Subcutaneous adipose tissue (tissue), 4 donors: ENCODE measurements around the gene ARPC1A. TPM values are rescaled to one million over a fixed set of nuclear protein-coding genes. Genes with fewer than 3 reads are reported as not detected.

Experiments used
- CTCF ChIP-seq: fragments of 450-650 bp; IDR thresholded peaks from one replicate; pipeline ENCODE4 v1.5.1; 2016; ENCODE audit warnings: low read depth, mild to moderate bottlenecking, control low read depth, antibody characterized with exemption, moderate library complexity
- total RNA-seq, 4 donors: library from RNA; depleted of rRNA; stranded (reverse); fragments of >200 nt; gene quantifications; one replicate each; pipeline ENCODE4 v1.1.0, GENCODE V29; 2016

Gene ARPC1A
- total RNA-seq, 4 donors from 2014 or later = 87.2 to 152 (median 113) TPM

- TF ChIP-seq CTCF = no peak
These were observed 82.9 kb downstream of the ARPC1A start, which contains the start of the genes BUD31 and PDAP1 for GRCh38 chr7:99408379-99409191. TSS of gene BUD31 (plus strand) at chr7:99408969. CDS start at chr7:99411093, 2,124 bp downstream. TSS of gene PDAP1 (minus strand) at chr7:99408597. CDS start at chr7:99408548, 49 bp downstream.

- TF ChIP-seq CTCF = no peak
These were observed 83.5 kb downstream of the ARPC1A start for GRCh38 chr7:99409192-99409572.

- TF ChIP-seq CTCF = no peak
These were observed 84.1 kb downstream of the ARPC1A start for GRCh38 chr7:99409806-99410205.

GRCh38 chr7:99410635-99411034, 84.9 kb downstream of the ARPC1A start:
- no peak for TF ChIP-seq CTCF

Other genes starting within 250 kb of the ARPC1A start
- gene SMURF1, start 181.8 kb upstream of the ARPC1A start, total RNA-seq = 10 to 100 TPM; 24.0 to 49.4 (median 25.2) TPM
- gene KPNA7, start 117.8 kb upstream of the ARPC1A start, total RNA-seq = not detected
- gene MYH16, start 53.1 kb upstream of the ARPC1A start, total RNA-seq = not detected
- 100 to 1,000 TPM; 133 to 364 (median 178) TPM for gene ARPC1B, start 48.8 kb downstream of the ARPC1A start, total RNA-seq
- 10 to 100 TPM; 34.6 to 88.5 (median 62.6) TPM for gene PDAP1, start 82.7 kb downstream of the ARPC1A start, total RNA-seq
- 10 to 100 TPM; 55.5 to 89.0 (median 66.0) TPM for gene BUD31, start 83.1 kb downstream of the ARPC1A start, total RNA-seq
- gene PTCD1, start 112.9 kb downstream of the ARPC1A start, total RNA-seq = 10 to 100 TPM in 1 of 4 donors, 1 to 10 TPM in 3; 3.7 to 11.9 (median 5.3) TPM
- 10 to 100 TPM; 23.2 to 60.7 (median 26.6) TPM for gene CPSF4, start 113.0 kb downstream of the ARPC1A start, total RNA-seq
- 100 to 1,000 TPM; 546 to 724 (median 624) TPM for gene ATP5MF, start 140.3 kb downstream of the ARPC1A start, total RNA-seq
- 1 to 10 TPM; 4.5 to 7.3 (median 5.9) TPM for gene ZNF789, start 147.0 kb downstream of the ARPC1A start, total RNA-seq
- gene ZNF394, start 174.4 kb downstream of the ARPC1A start, total RNA-seq = 10 to 100 TPM; 24.6 to 42.2 (median 32.0) TPM
- gene ZKSCAN5, start 178.8 kb downstream of the ARPC1A start, total RNA-seq = 1 to 10 TPM; 7.0 to 10.0 (median 8.7) TPM
- gene FAM200A, start 226.2 kb downstream of the ARPC1A start, total RNA-seq = 1 to 10 TPM; 4.0 to 9.5 (median 6.0) TPM
- gene ZNF655, start 232.7 kb downstream of the ARPC1A start, total RNA-seq = 100 to 1,000 TPM in 3 of 4 donors, 10 to 100 TPM in 1; 96.0 to 128 (median 108) TPM